HG02885 (cell line): ENCODE results near the gene IFNA2.
"Not testable (repeated sequence)": the region's sequence is repeated elsewhere in the genome, so short reads cannot be mapped to it uniquely, and the experiment has no call there.

ENCODE experiments used
- ATAC-seq: cut with Tn5 transposase; IDR thresholded peaks from one replicate; pipeline ENCODE4 v1.9.1; 2021; ENCODE audit warnings: mild to moderate bottlenecking; ENCODE audit not compliant: unreplicated experiment, poor library complexity

The IFNA2 gene

GRCh38 chr9:21385131-21385670 is at the start of gene IFNA2:
Gene IFNA2, minus strand, starts transcription at chr9:21385398. Its CDS starts 69 bp downstream, at chr9:21385329.
- ATAC-seq = peak; percentile 22

GRCh38 chr9:21435015-21435383 is 49.8 kb upstream of the IFNA2 start:
- ATAC-seq = not testable (repeated sequence)

GRCh38 chr9:21434202-21435014 is 49.2 kb upstream of the IFNA2 start:
- ATAC-seq = peak; percentile 48

GRCh38 chr9:21432672-21433425 is 47.7 kb upstream of the IFNA2 start:
- peak; percentile 72 for ATAC-seq

- no peak for ATAC-seq
Observed at GRCh38 chr9:21429191-21429590, 44.0 kb upstream of the IFNA2 start.

GRCh38 chr9:21428235-21428634 is 43.0 kb upstream of the IFNA2 start:
- peak; percentile 64 for ATAC-seq

- ATAC-seq = no peak
Observed at GRCh38 chr9:21415493-21416267, 30.5 kb upstream of the IFNA2 start.

GRCh38 chr9:21414220-21414940 is 29.2 kb upstream of the IFNA2 start:
- no peak for ATAC-seq

GRCh38 chr9:21413624-21414023 is 28.4 kb upstream of the IFNA2 start:
- peak; percentile 62 for ATAC-seq

- ATAC-seq = no peak
Observed at GRCh38 chr9:21413151-21413550, 28.0 kb upstream of the IFNA2 start.

- ATAC-seq = peak; percentile 88
Observed at GRCh38 chr9:21412107-21412506, 26.9 kb upstream of the IFNA2 start.

- ATAC-seq = no peak
Observed at GRCh38 chr9:21408817-21409216, 23.6 kb upstream of the IFNA2 start, which contains the start of gene IFNA8. Gene IFNA8, plus strand, starts transcription at chr9:21409117. Its CDS starts 60 bp downstream, at chr9:21409177.

- no peak for ATAC-seq
Observed at GRCh38 chr9:21404146-21404545, 18.9 kb upstream of the IFNA2 start.

- ATAC-seq = peak; percentile 44
Observed at GRCh38 chr9:21402386-21403251, 17.4 kb upstream of the IFNA2 start.

- ATAC-seq = no peak
Observed at GRCh38 chr9:21399956-21400355, 14.8 kb upstream of the IFNA2 start.

- ATAC-seq = no peak
Observed at GRCh38 chr9:21398955-21399489, 13.8 kb upstream of the IFNA2 start.

- peak; percentile 85 for ATAC-seq
Observed at GRCh38 chr9:21395778-21396717, 10.8 kb upstream of the IFNA2 start.
